ENCODE measurements around the gene ZCCHC2. TPM values are rescaled to one million over a fixed set of nuclear protein-coding genes. Genes with fewer than 3 reads are reported as not detected.

Gene ZCCHC2
- total and polyA plus RNA-seq, 2 of the 13 experiments (the other 11 are each of a cell fraction or from before 2014, with no cell fraction given), result 62.5 to 76.1 TPM

GRCh38 chr18:62585274-62586150 is 62.7 kb downstream of the ZCCHC2 start:
- no peak overlapping the region for H2AFZ ChIP-seq (ENCODE audit: low read length)
- ChIA-PET CTCF (ENCODE audit: low intra/inter-chr PET ratio, low total read pairs) (interaction anchor here (0.9 to 2.2 kb wide), 2 partner anchors 160 to 397 kb away, joined by 4 to 20 read pairs; no protein-coding TSS in a partner anchor), POLR2A (no interaction called here)
- TF ChIP-seq WIZ (CRISPR knock-in tag; IDR thresholded peaks at IDR 0.05) (no peak), AKNA (CRISPR knock-in tag; IDR thresholded peaks at IDR 0.05; ENCODE audit: borderline replicate concordance) (no peak), KDM4B (CRISPR knock-in tag; IDR thresholded peaks at IDR 0.05) (no peak), TCF7 (IDR thresholded peaks at IDR 0.05; ENCODE audit: low read depth) (no peak), THAP8 (CRISPR knock-in tag; IDR thresholded peaks at IDR 0.05; ENCODE audit: borderline replicate concordance) (no peak)
- TF ChIP-seq, protein P1, sequence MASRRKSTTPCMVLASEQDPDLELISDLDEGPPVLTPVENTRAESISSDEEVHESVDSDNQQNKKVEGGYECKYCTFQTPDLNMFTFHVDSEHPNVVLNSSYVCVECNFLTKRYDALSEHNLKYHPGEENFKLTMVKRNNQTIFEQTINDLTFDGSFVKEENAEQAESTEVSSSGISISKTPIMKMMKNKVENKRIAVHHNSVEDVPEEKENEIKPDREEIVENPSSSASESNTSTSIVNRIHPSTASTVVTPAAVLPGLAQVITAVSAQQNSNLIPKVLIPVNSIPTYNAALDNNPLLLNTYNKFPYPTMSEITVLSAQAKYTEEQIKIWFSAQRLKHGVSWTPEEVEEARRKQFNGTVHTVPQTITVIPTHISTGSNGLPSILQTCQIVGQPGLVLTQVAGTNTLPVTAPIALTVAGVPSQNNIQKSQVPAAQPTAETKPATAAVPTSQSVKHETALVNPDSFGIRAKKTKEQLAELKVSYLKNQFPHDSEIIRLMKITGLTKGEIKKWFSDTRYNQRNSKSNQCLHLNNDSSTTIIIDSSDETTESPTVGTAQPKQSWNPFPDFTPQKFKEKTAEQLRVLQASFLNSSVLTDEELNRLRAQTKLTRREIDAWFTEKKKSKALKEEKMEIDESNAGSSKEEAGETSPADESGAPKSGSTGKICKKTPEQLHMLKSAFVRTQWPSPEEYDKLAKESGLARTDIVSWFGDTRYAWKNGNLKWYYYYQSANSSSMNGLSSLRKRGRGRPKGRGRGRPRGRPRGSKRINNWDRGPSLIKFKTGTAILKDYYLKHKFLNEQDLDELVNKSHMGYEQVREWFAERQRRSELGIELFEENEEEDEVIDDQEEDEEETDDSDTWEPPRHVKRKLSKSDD (CRISPR knock-in tag; IDR thresholded peaks at IDR 0.05; ENCODE audit: low read depth), result 0 out of 2 replicates have a peak, but pooled peaks have one; percentile 8
- TF ChIP-seq, protein P2, sequence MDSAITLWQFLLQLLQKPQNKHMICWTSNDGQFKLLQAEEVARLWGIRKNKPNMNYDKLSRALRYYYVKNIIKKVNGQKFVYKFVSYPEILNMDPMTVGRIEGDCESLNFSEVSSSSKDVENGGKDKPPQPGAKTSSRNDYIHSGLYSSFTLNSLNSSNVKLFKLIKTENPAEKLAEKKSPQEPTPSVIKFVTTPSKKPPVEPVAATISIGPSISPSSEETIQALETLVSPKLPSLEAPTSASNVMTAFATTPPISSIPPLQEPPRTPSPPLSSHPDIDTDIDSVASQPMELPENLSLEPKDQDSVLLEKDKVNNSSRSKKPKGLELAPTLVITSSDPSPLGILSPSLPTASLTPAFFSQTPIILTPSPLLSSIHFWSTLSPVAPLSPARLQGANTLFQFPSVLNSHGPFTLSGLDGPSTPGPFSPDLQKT (CRISPR knock-in tag; IDR thresholded peaks at IDR 0.05; ENCODE audit: borderline replicate concordance), result no peak
- intact Hi-C loops (cut with micrococcal nuclease; ENCODE audit: unreplicated experiment), result loop anchor here (1.0 to 10.0 kb wide), 3 partner anchors 127 to 401 kb away; partner anchors contain the start of genes PIGN and RELCH
- no peak for DNase-seq (ENCODE audit: low spot score)
- in situ Hi-C loops (cut with HindIII; ENCODE audit: extremely low pct_ligation_motif_present, low pct_unique_long_range_greater_than_20kb), result no loop called here
- H3K36me3 ChIP-seq (replicated peaks in 1 of 2; ENCODE audit: control insufficient read depth in 1 of 2, insufficient read depth in 2 of 2, low read length in 2 of 2), result peaks cover 5 to 21% of the 10 kb centered on the region in 2 experiments
- no peak for ATAC-seq
- H3K9me3 ChIP-seq (ENCODE audit: low read length), result no peaks in the 10 kb centered on the region
- H3K9ac ChIP-seq (ENCODE audit: insufficient read depth, low read depth, low read length), result no peak overlapping the region
- H3K27me3 ChIP-seq (ENCODE audit: control insufficient read depth in 1 of 2, insufficient read depth in 2 of 2, low read length in 2 of 2), result no peaks in the 10 kb centered on the region
- H3K4me1 ChIP-seq (ENCODE audit: insufficient read depth, low read length), result 0 out of 2 replicates have a peak, but pooled peaks cover 6% of the 10 kb centered on the region
- no peak overlapping the region for H3K4me2 ChIP-seq (ENCODE audit: low read depth, low read length)
- no peaks in the 10 kb centered on the region; the same call in 1 of the 2 replicates for H4K20me1 ChIP-seq (ENCODE audit: insufficient read depth, low read length)
- H3K4me3 ChIP-seq (replicated peaks in 1 of 3; ENCODE audit: insufficient read depth in 1 of 3, low read depth in 2 of 3, low read length in 3 of 3), result no peak overlapping the region
- no peak overlapping the region for H3K27ac ChIP-seq (ENCODE audit: extremely low read length, insufficient read depth, low read length)
- 88% methylated on average over 12 of the region's 16 CpGs for WGBS (ENCODE audit: low lambda C conversion rate)
- no peaks in the 10 kb centered on the region for H3K79me2 ChIP-seq (ENCODE audit: insufficient read depth, low read length)
- BruUV-seq (replicated peaks), result TSS peak; percentile 3
- no peak for FAIRE-seq
